Gastrocnemius medialis (tissue), 4 donors: ENCODE data around the gene RIPK4. TPM values are rescaled to one million over a fixed set of nuclear protein-coding genes. Genes with fewer than 3 reads are reported as not detected.
A peak's percentile ranks its signal among the peaks of the same experiment; 100 is the strongest.

ENCODE experiments used
- ATAC-seq, 2 donors: fragments of 150-250 bp; one replicate each; pipeline ENCODE4 v1.9.1; 2016
- DNase-seq, 2 donors: peaks; one replicate each; pipeline ENCODE4 v3.0.0-alpha.2; 2019
- H3K27ac ChIP-seq, 4 donors: fragments of 200-600 bp; sonication (generic); 1 replicate in 1 of 4; 2 replicates in 3 of 4; pipeline ENCODE4 v1.5.1; 2016 to 2018; ENCODE audit warnings: mild to moderate bottlenecking in 2 of 4, moderate library complexity in 1 of 4
- H3K27me3 ChIP-seq, 3 donors: fragments of 200-600 bp; sonication (generic) in 2 of 3; 1 replicate in 1 of 3; 2 replicates in 2 of 3; pipeline versions ENCODE4 v1.5.1 to v1.6.0; 2016 to 2019; ENCODE audit warnings: mild to moderate bottlenecking in 1 of 3, moderate library complexity in 1 of 3
- H3K36me3 ChIP-seq, 2 donors: fragments of 200-600 bp; sonication (generic) in 1 of 2; one replicate each; pipeline ENCODE4 v1.5.1; 2017 to 2018
- H3K4me1 ChIP-seq, 2 donors: fragments of 200-600 bp; sonication (generic) in 1 of 2; one replicate each; pipeline ENCODE4 v1.5.1; 2016 to 2017; ENCODE audit warnings: mild to moderate bottlenecking in 2 of 2
- H3K4me3 ChIP-seq, 4 donors: fragments of 200-600 bp; sonication (generic) in 3 of 4; 1 replicate in 1 of 4; 2 replicates in 3 of 4; pipeline ENCODE4 v1.5.1; 2016 to 2019; ENCODE audit warnings: mild to moderate bottlenecking in 2 of 4
- H3K9me3 ChIP-seq, 3 donors: fragments of 200-600 bp; sonication (generic) in 2 of 3; 1 replicate in 1 of 3; 2 replicates in 2 of 3; pipeline ENCODE4 v1.5.1; 2016 to 2019
- CTCF ChIP-seq, 5 experiments: fragments of 450-650 bp in 3 of 5; fragments of 200-600 bp in 2 of 5; sonication (generic) in 2 of 5; IDR thresholded peaks in 4 of 5; conservative IDR thresholded peaks in 1 of 5; 1 replicate in 4 of 5; 2 replicates in 1 of 5; pipeline ENCODE4 v1.5.1; 2016 to 2019; ENCODE audit warnings: antibody characterized with exemption in 5 of 5, mild to moderate bottlenecking in 3 of 5, moderate library complexity in 3 of 5
- POLR2A ChIP-seq, 2 donors: fragments of 450-650 bp; IDR thresholded peaks; one replicate each; pipeline ENCODE4 v1.6.1; 2017; ENCODE audit warnings: antibody characterized with exemption in 2 of 2, mild to moderate bottlenecking in 2 of 2, moderate library complexity in 2 of 2
- in situ Hi-C, 4 donors: fragments of 200-750 bp; cut with MboI; loops; one replicate each; pipeline versions ENCODE4 v1.15.0 to v1.8.0; 2017; ENCODE audit warnings: low sequenced_read_pairs in 4 of 4
- intact Hi-C: fragments of 100-400 bp; cut with DNase I; formaldehyde crosslinking; loops from one replicate; pipeline ENCODE4 v1.15.1; 2023; ENCODE audit warnings: low total_unique reads
- total RNA-seq, 4 donors: library from RNA; depleted of rRNA; stranded (reverse); fragments of >200 nt; gene quantifications; one replicate each; pipeline versions ENCODE4 v1.1.0 to v1.2.3, GENCODE V29; 2016

The RIPK4 gene
- total RNA-seq, 4 donors from 2014 or later = 0.04 to 0.07 TPM; not detected in 2

GRCh38 chr21:41763398-41763931 lies 3.4 kb downstream of the RIPK4 start:
- Histone ChIP-seq H3K9me3 (no peaks in the 10 kb centered on the region), H3K4me3 (no peak overlapping the region), H3K36me3 (no peaks in the 10 kb centered on the region), H3K27ac (no peak overlapping the region), H3K4me1 (peaks cover 10 to 17% of the 10 kb centered on the region in 2 donors), H3K27me3 (peaks cover 55 to 60% (median 56%) of the 10 kb centered on the region in 3 donors)
- ATAC-seq (no peak), DNase-seq (no peak)
- no peak for TF ChIP-seq POLR2A (IDR thresholded peaks at IDR 0.05)
- no peak for TF ChIP-seq CTCF (IDR thresholded peaks at IDR 0.05 in 4 of 5, conservative IDR thresholded peaks at IDR 0.05 in 1 of 5)
- in situ Hi-C loops = loop anchor here in 1 of 4 donors (25.0 kb wide), 1 partner anchor 101 kb away; no protein-coding TSS in a partner anchor
- intact Hi-C loops = no loop called here

GRCh38 chr21:41762753-41763152 lies 4.1 kb downstream of the RIPK4 start:
- Histone ChIP-seq H3K36me3 (no peaks in the 10 kb centered on the region), H3K4me1 (peaks cover 4 to 10% of the 10 kb centered on the region in 2 donors), H3K4me3 (no peak overlapping the region), H3K27ac (no peak overlapping the region), H3K9me3 (no peaks in the 10 kb centered on the region), H3K27me3 (peaks cover 48 to 53% (median 49%) of the 10 kb centered on the region in 3 donors)
- TF ChIP-seq POLR2A (IDR thresholded peaks at IDR 0.05) = no peak
- no peak for TF ChIP-seq CTCF (IDR thresholded peaks at IDR 0.05 in 4 of 5, conservative IDR thresholded peaks at IDR 0.05 in 1 of 5)
- DNase-seq (no peak), ATAC-seq (no peak)
- in situ Hi-C loops (loop anchor here in 1 of 4 donors (25.0 kb wide), 1 partner anchor 100 kb away; no protein-coding TSS in a partner anchor), intact Hi-C loops (no loop called here)

- no peak overlapping the region for H3K27ac ChIP-seq
- TF ChIP-seq POLR2A (IDR thresholded peaks at IDR 0.05) (no peak), CTCF (IDR thresholded peaks at IDR 0.05 in 4 of 5, conservative IDR thresholded peaks at IDR 0.05 in 1 of 5) (no peak)
- H3K4me3 ChIP-seq = peak overlapping the region; percentile 12 to 36 (median 30)
- ATAC-seq = no peak
- H3K9me3 ChIP-seq = no peaks in the 10 kb centered on the region
- no peaks in the 10 kb centered on the region for H3K36me3 ChIP-seq
- DNase-seq = peak in 1 of 2 donors; percentile 24
- in situ Hi-C loops = loop anchor here in 1 of 4 donors (25.0 kb wide), 1 partner anchor 100 kb away; no protein-coding TSS in a partner anchor
- H3K4me1 ChIP-seq = peaks cover 3 to 7% of the 10 kb centered on the region in 2 donors
- H3K27me3 ChIP-seq = peaks cover 42 to 47% (median 42%) of the 10 kb centered on the region in 3 donors
- intact Hi-C loops = no loop called here
Measured at GRCh38 chr21:41761934-41762635, 4.8 kb downstream of the RIPK4 start.

GRCh38 chr21:41761211-41761933 lies 5.5 kb downstream of the RIPK4 start:
- intact Hi-C loops = no loop called here
- Histone ChIP-seq H3K27me3 (peaks cover 35 to 39% (median 35%) of the 10 kb centered on the region in 3 donors), H3K4me1 (peaks cover 0 to 5% of the 10 kb centered on the region in 2 donors), H3K4me3 (peak overlapping the region; percentile 12 to 36 (median 30)), H3K36me3 (no peaks in the 10 kb centered on the region), H3K9me3 (no peaks in the 10 kb centered on the region), H3K27ac (no peak overlapping the region)
- DNase-seq (peak; percentile 17 to 35), ATAC-seq (peak; percentile 21 to 56)
- in situ Hi-C loops = loop anchor here in 1 of 4 donors (25.0 kb wide), 1 partner anchor 99 kb away; no protein-coding TSS in a partner anchor
- TF ChIP-seq POLR2A (IDR thresholded peaks at IDR 0.05) (no peak), CTCF (IDR thresholded peaks at IDR 0.05 in 4 of 5, conservative IDR thresholded peaks at IDR 0.05 in 1 of 5) (no peak)
